Ishikawa (cell line): Measurements from ENCODE around the gene MCM6.

ENCODE experiments used
- CEBPB ChIP-seq: IDR thresholded peaks from 2 replicates; pipeline ENCODE4 v1.6.1; 2012
- CREB1 ChIP-seq: IDR thresholded peaks from 2 replicates; pipeline ENCODE4 v1.6.1; 2012; ENCODE audit warnings: low read depth
- EGR1 ChIP-seq: IDR thresholded peaks from 2 replicates; pipeline ENCODE4 v1.6.1; 2012
- EP300 ChIP-seq: IDR thresholded peaks from 2 replicates; pipeline ENCODE4 v1.6.1; 2012; ENCODE audit warnings: borderline replicate concordance
- FOXM1 ChIP-seq: IDR thresholded peaks from 2 replicates; pipeline ENCODE4 v1.6.1; 2012; ENCODE audit warnings: low read depth, borderline replicate concordance
- NFIC ChIP-seq: IDR thresholded peaks from 2 replicates; pipeline ENCODE4 v1.6.1; 2012
- RAD21 ChIP-seq: IDR thresholded peaks from 2 replicates; pipeline ENCODE4 v1.6.1; 2012; ENCODE audit warnings: low read depth
- REST ChIP-seq: IDR thresholded peaks from 2 replicates; pipeline ENCODE4 v1.6.1; 2012; ENCODE audit warnings: low read depth, mild to moderate bottlenecking
- TAF1 ChIP-seq: IDR thresholded peaks from 2 replicates; pipeline ENCODE4 v1.6.1; 2012; ENCODE audit warnings: low read depth, mild to moderate bottlenecking
- TCF12 ChIP-seq: IDR thresholded peaks from 2 replicates; pipeline ENCODE4 v1.6.1; 2012; ENCODE audit warnings: low read depth
- TEAD4 ChIP-seq: IDR thresholded peaks from 2 replicates; pipeline ENCODE4 v1.6.1; 2012
- USF1 ChIP-seq: IDR thresholded peaks from 2 replicates; pipeline ENCODE4 v1.6.1; 2012
- YY1 ChIP-seq: IDR thresholded peaks from 2 replicates; pipeline ENCODE4 v1.6.1; 2012; ENCODE audit warnings: low read depth
- ZBTB7A ChIP-seq: IDR thresholded peaks from 2 replicates; pipeline ENCODE4 v1.6.1; 2012; ENCODE audit warnings: low read depth
- TF ChIP-seq, protein P1 (sequence below): IDR thresholded peaks from 2 replicates; pipeline ENCODE4 v1.6.1; 2012

The MCM6 gene

DNA sequence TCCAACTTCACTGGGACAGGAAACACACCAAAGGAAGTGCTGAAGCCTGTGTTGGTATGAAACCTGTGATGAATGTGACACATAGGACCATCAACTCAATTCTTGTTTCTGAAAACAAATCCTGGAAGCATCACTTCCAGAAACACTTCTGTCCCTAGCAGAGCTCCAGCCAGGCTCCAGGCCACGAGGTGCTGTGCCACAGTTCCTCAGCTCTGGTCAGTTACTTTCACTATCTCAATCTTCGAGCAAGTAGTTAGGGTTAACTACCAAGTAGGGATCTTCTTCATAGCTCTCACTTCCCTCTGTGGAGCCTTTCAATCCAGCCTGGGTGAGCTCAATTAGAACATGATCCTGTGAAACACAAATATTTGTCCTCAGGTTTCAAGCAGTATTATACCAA, 35.6 kb downstream of the MCM6 start:
- TF ChIP-seq TEAD4 (no peak), CREB1 (no peak), NFIC (no peak), CEBPB (no peak), YY1 (no peak), TCF12 (no peak), EGR1 (no peak), TAF1 (no peak), REST (no peak), ZBTB7A (no peak), RAD21 (no peak), EP300 (no peak), FOXM1 (no peak), USF1 (no peak)
- TF ChIP-seq, protein P1, sequence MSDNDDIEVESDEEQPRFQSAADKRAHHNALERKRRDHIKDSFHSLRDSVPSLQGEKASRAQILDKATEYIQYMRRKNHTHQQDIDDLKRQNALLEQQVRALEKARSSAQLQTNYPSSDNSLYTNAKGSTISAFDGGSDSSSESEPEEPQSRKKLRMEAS: no peak

DNA sequence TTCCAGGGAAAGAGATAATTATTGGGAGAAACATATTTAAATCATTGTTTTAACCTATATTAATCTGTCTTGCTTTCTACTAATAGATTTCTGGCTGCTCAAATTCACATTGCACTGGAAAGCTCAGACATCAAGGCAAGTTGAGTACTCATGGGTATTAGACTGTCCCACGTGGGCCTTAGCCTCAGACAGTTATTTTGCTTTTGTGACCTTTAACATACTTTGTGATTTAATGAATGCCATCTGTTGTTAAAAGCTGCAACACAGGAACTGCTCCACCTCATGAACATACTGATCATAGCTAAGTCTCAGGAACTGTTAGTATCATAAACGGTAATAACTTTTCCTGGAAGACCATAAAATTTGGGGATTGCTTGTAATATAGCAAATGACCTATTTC, 36.5 kb downstream of the MCM6 start:
- no peak for TF ChIP-seq RAD21
- TF ChIP-seq USF1: no peak
- TF ChIP-seq CEBPB: no peak
- no peak for TF ChIP-seq CREB1
- TF ChIP-seq FOXM1: no peak
- TF ChIP-seq TAF1: no peak
- TF ChIP-seq EP300: no peak
- TF ChIP-seq REST: no peak
- TF ChIP-seq TCF12: no peak
- TF ChIP-seq, protein P1: no peak
- TF ChIP-seq YY1: no peak
- no peak for TF ChIP-seq TEAD4
- TF ChIP-seq ZBTB7A: no peak
- no peak for TF ChIP-seq NFIC
- TF ChIP-seq EGR1: no peak

GRCh38 chr2:135838502-135838901, 37.7 kb downstream of the MCM6 start:
- TF ChIP-seq EGR1: no peak
- no peak for TF ChIP-seq RAD21
- no peak for TF ChIP-seq CEBPB
- no peak for TF ChIP-seq CREB1
- no peak for TF ChIP-seq ZBTB7A

GRCh38 chr2:135836596-135837270, 39.5 kb downstream of the MCM6 start, which contains the start of gene LCT:
TSS of gene LCT (minus strand) at chr2:135837184. CDS start at chr2:135837169, 15 bp downstream.
- TF ChIP-seq RAD21 (no peak), CEBPB (no peak), ZBTB7A (no peak), TEAD4 (no peak), FOXM1 (no peak), TCF12 (no peak), TAF1 (no peak), NFIC (no peak)
- TF ChIP-seq, protein P1: no peak

DNA sequence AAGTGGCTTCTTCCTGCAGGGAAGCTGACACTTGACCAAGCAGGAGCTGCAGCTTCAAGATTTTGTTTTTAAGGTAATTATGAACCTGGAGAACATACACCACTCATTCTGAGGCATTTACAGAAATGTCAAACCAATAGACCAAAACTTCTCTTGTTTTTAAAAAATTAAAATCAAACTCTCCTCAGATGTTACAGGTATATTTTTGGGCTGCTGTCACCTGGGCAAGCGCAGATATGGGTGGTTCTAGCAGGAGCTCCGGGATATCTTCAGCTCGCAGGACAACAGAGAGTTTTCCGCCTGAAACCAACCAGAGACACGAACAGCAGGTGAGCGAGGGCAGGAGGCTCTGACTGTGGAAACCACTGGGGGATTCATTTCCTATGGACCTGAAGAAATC, 43.4 kb downstream of the MCM6 start:
- TF ChIP-seq EGR1 (no peak), YY1 (no peak), TCF12 (no peak), CEBPB (no peak), ZBTB7A (no peak), RAD21 (no peak), FOXM1 (no peak), CREB1 (no peak), EP300 (no peak), REST (no peak), TAF1 (no peak), NFIC (no peak)
